ENCODE measurements around the gene SOS1.
"Not testable (repeated sequence)": the region's sequence is repeated elsewhere in the genome, so short reads cannot be mapped to it uniquely, and the experiment has no call there.

Gene SOS1

DNA sequence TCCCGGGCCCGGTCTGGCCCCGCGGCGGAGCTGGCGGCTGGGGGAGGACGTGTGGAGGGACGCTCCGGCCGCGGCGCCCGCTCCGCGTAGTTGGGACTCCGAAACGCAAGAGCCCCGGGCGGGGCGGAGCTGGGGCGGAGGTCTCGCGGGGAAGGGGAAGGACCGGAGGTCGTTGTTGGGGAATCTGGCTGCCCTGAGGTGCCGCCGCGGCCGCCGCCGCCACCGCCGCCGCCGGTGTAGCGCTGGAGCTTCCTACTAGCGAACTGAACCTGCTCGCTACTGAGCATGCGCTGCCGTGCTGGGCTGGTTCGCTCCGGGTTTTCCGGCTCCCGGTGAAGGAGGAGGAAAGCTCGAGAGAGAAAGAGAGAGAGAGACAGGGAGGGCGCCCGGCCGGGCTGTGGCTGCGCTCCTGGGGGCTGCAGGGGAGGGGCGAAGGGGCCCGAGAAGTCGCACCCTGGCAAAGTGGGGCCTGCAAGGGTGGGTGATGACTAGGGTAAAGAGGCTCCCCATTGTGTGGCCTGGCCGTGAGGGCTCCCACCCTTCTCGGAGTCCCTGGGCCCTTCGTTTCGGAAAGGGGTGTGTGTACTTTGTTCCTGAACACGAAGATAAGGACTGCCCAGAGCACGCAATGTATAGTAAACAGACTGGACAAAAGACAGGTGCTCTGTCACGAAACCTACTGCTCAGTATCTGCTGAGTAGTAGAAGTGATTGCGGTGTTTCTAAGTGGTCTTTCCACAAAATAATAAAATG lies at the start of gene SOS1:
TSS of gene SOS1 (minus strand) at position 281 of the 752 bp plus-strand sequence. CDS start 629 bp downstream, outside the sequence.
- peak within 1 kb of the TSS; percentile 93 for H3K4me3 ChIP-seq (ENCODE audit: low read depth, low read length)
- TF ChIP-seq, protein P1, sequence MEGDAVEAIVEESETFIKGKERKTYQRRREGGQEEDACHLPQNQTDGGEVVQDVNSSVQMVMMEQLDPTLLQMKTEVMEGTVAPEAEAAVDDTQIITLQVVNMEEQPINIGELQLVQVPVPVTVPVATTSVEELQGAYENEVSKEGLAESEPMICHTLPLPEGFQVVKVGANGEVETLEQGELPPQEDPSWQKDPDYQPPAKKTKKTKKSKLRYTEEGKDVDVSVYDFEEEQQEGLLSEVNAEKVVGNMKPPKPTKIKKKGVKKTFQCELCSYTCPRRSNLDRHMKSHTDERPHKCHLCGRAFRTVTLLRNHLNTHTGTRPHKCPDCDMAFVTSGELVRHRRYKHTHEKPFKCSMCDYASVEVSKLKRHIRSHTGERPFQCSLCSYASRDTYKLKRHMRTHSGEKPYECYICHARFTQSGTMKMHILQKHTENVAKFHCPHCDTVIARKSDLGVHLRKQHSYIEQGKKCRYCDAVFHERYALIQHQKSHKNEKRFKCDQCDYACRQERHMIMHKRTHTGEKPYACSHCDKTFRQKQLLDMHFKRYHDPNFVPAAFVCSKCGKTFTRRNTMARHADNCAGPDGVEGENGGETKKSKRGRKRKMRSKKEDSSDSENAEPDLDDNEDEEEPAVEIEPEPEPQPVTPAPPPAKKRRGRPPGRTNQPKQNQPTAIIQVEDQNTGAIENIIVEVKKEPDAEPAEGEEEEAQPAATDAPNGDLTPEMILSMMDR (IDR thresholded peaks at IDR 0.05; ENCODE audit: low read depth, low read length, missing control alignments) = no peak
- peak; percentile 81 for DNase-seq (ENCODE audit: low read depth)

DNA sequence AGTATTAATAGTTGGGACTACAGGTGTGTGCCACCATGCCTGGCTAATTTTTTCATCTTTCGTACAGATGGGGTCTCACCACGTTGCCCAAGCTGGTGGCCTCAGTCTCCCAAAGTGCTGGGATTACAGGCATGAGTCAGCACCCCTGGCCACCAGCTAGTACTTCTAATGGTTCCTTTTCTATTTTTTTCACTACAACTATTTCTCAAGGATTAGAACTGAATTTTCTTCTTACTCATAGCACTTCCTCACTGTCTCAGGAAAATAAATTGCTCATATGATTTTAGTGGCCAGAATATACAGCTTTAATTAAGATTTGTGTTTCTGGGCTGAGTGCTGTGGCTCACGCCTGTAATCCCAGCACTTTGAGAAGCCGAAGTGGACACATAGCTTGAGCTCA lies 43.2 kb upstream of the SOS1 start:
- DNase-seq (ENCODE audit: low read depth) = no peak
- no peak overlapping the region for H3K4me3 ChIP-seq (ENCODE audit: low read depth, low read length)
- TF ChIP-seq, protein P1 (IDR thresholded peaks at IDR 0.05; ENCODE audit: low read depth, low read length, missing control alignments) = no peak

DNA sequence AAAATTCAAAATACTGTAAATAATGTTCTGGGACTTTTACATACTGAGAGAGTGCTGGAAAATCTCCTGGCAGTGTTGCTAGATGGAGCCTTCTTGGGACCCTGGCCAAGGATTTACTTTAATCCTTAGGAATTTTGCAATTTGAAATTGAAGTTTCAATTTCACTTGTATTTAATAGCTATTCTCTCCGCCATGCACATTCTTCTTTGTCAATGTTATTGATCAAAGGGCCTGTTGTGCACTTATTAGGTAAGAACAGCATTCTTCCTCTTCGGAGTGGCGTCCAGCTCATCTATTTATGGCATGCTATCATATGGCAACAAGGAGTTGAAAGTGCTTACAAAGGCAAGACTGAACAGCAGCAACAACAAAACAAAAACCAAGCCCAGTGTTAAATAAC lies 40.1 kb upstream of the SOS1 start:
- no peak for DNase-seq (ENCODE audit: low read depth)
- no peak overlapping the region for H3K4me3 ChIP-seq (ENCODE audit: low read depth, low read length)
- TF ChIP-seq, protein P1 (IDR thresholded peaks at IDR 0.05; ENCODE audit: low read depth, low read length, missing control alignments) = no peak

DNA sequence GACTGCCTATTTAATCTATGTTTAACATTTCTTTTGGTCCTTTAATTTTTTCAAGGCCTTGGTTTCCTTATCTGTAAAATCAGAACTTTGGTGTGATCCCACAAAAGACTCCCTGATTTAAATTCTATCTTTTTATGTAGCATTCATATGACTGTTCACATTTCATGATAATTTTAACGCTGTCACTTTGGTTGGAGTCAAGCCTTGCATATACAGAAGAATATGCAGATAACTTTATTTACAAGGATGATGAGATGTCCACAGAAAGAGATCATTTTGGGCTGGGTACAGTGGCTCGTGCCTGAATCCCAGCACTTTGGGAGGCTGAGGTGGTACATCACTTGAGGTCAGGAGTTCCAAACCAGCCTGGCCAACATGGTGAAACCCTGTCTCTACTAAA lies 38.4 kb upstream of the SOS1 start:
- no peak for DNase-seq (ENCODE audit: low read depth)
- H3K4me3 ChIP-seq (ENCODE audit: low read depth, low read length) = no peak overlapping the region
- TF ChIP-seq, protein P1 (IDR thresholded peaks at IDR 0.05; ENCODE audit: low read depth, low read length, missing control alignments) = no peak

DNA sequence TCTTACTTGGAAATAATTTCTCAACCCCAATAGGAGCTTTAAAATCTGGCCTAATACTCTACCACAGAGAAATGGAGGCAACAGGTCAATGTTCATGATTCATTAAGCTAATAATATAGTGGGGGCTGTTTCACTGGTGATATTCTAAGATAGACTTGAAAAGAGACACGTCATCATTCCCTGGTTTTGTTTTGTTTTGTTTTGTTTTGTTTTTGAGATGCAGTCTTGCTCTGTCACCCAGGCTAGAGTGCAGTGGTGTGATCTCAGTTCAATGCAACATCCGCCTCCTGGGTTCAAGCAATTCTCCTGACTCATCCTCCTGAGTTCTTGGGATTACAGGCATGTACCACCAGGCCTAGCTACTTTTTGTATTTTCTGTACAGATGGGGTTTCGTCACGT lies 37.5 kb upstream of the SOS1 start:
- DNase-seq (ENCODE audit: low read depth) = no peak
- H3K4me3 ChIP-seq (ENCODE audit: low read depth, low read length) = no peak overlapping the region
- TF ChIP-seq, protein P1 (IDR thresholded peaks at IDR 0.05; ENCODE audit: low read depth, low read length, missing control alignments) = no peak

DNA sequence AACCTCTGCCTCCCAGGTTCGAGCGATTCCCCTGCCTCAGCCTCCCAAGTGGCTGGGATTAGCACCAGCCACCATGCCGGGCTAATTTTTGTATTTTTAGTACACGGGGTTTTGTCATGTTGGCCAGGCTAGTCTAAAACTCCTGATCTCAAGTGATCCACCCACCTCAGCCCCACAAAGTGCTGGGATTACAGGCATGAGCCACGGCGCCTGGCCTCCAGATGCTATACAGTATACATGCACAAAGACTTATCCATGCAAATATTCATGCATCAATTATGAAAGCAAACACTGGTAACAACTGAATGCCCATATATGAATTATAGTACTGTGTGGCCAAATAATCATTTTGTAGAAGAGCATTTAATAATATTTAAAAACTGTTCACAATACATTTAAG lies 36.0 kb upstream of the SOS1 start:
- H3K4me3 ChIP-seq (ENCODE audit: low read depth, low read length) = no peak overlapping the region
- TF ChIP-seq, protein P1 (IDR thresholded peaks at IDR 0.05; ENCODE audit: low read depth, low read length, missing control alignments) = no peak
- no peak for DNase-seq (ENCODE audit: low read depth)

DNA sequence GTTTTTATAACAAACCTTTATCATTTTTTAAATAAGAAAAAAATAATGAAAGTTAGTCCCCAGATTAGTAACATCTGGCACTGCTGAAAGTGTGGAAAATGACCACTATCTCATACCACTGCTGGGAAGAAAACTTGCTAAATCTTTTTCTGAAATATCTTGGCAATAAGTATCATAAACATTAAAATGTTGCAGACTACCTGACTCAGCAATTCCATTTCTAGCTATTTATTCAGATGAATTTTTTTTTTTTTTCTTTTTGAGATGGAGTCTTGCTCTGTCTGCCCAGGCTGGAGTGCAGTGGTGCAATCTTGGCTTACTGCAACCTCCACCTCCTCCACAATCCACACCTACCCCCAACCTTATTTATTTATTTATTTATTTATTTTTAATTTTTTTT lies 35.3 kb upstream of the SOS1 start:
- no peak for DNase-seq (ENCODE audit: low read depth)
- TF ChIP-seq, protein P1 (IDR thresholded peaks at IDR 0.05; ENCODE audit: low read depth, low read length, missing control alignments) = no peak
- H3K4me3 ChIP-seq (ENCODE audit: low read depth, low read length) = no peak overlapping the region

DNA sequence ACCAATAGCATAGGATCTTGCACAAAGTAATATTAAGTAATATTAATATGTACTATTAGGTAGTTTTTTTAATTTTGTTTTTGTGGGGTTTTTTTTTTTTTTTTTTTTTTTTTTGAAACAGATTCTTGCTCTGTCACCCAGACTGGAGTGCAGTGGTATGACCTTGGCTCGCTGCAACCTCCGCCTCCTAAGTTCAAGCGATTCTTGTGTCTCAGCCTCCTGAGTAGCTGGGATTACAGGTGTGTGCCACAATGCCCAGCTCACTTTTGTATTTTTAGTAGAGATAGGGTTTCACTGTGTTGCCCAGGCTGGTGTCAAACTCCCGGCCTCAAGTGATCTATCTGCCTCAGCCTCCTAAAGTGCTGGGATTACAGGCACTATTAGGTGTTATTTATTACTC lies 34.7 kb upstream of the SOS1 start:
- DNase-seq (ENCODE audit: low read depth) = not testable (repeated sequence)

More for the DNA sequence above, 34.7 kb upstream of the SOS1 start:
- H3K4me3 ChIP-seq (ENCODE audit: low read depth, low read length) = not testable (repeated sequence)
